Forelimb muscle (tissue), 1 donor: ENCODE data around the gene FOXL3. TPM values are rescaled to one million over a fixed set of nuclear protein-coding genes. Genes with fewer than 3 reads are reported as not detected.

ENCODE experiments used
- DNase-seq: peaks from one replicate; pipeline ENCODE4 v3.0.0-alpha.2; 2013; ENCODE audit warnings: low read depth
- polyA plus RNA-seq: library from polyadenylated mRNA; unstranded; fragments of 120-200 nt; gene quantifications from one replicate; pipeline ENCODE4 v1.2.1, GENCODE V29; 2013; ENCODE audit not compliant: insufficient read length

Gene FOXL3
- polyA plus RNA-seq, 1 donor: not detected

- DNase-seq: no peak
These were observed 48.5 kb downstream of the FOXL3 start for GRCh38 chr7:338295-339061.

GRCh38 chr7:339062-339342 is 49.0 kb downstream of the FOXL3 start:
- DNase-seq: no peak

- DNase-seq: no peak
These were observed 49.7 kb downstream of the FOXL3 start for GRCh38 chr7:339696-340095.

GRCh38 chr7:340200-340937 is 50.4 kb downstream of the FOXL3 start:
- no peak for DNase-seq

Other genes with a start within 250 kb of the FOXL3 start
- gene FAM20C, start 97.6 kb upstream of the FOXL3 start, polyA plus RNA-seq: 32.0 TPM
- gene PDGFA, start 229.7 kb downstream of the FOXL3 start, polyA plus RNA-seq: 31.9 TPM